Stimulated activated CD4-positive, alpha-beta T cell treated with anti-CD3 and anti-CD28 coated beads, Interleukin-2, amount 100 ng/mL, for 4 hours (primary cell): Measurements from ENCODE around the gene LOC101059915.
"Not testable (repeated sequence)": the region's sequence is repeated elsewhere in the genome, so short reads cannot be mapped to it uniquely, and the experiment has no call there.

Experiments used
- DNase-seq: peaks from one replicate; pipeline ENCODE4 v3.0.0-alpha.2; 2020; ENCODE audit warnings: low read depth

LOC101059915 gene

DNA sequence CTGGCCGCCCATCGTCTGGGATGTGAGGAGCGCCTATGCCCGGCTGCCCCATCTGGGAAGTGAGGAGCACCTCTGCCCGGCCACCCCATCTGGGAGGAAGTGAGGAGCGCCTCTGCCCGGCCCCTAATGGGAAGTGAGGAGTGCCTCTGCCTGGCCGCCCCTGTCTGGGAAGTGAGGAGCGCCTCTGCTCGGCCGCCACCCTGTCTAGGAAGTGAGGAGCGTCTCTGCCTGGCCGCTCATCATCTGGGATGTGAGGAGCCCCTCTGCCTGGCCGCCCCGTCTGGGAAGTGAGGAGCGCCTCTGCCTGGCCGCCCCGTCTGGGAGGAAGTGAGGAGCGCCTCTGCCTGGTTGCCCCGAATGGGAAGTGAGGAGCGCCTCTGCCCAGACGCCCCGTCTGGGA, 8.3 kb downstream of the LOC101059915 start:
- not testable (repeated sequence) for DNase-seq

DNA sequence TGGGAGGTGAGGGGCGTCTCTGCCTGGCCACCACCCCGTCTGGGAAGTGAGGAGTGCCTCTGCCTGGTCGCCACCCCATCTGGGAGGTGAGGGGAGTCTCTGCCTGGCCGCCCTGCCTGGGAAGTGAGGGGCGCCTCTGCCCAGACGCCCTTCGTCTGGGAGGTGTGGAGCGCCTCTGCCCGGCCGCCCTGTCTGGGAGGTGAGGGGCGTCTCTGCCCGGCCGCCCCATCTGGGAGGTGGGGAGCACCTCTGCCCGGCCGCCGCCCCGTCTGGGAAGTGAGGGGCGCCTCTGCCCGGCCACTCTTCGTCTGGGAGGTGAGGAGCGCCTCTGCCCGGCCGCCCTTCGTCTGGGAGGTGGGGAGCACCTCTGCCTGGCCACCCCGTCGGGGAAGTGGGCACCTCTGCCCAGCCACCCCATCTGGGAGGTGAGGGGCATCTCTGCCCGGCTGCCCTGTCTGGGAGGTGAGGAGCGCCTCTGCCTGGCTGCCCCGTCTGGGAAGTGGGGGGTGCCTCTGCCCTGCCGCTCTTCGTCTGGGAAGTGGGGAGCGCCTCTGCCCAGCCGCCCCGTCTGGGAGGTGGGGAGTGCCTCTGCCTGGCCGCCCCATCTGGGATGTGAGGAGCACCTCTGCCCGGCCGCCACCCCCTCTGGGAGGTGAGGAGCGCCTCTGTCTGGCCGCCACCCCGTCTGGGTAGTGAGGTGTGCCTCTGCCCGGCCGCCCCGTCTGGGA, 8.9 kb downstream of the LOC101059915 start:
- DNase-seq, result not testable (repeated sequence)

DNA sequence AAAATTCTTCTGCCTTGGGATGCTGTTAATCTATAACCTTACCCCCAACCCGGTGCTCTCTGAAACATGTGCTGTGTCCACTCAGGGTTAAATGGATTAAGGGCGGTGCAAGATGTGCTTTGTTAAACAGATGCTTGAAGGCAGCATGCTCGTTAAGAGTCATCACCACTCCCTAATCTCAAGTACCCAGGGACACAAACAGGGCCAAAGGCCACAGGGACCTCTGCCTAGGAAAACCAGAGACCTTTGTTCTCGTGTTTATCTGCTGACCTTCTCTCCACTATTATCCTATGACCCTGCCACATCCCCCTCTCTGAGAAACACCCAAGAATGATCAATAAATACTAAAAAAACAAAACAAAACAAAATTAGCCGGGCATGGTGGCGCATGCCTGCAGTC, 9.8 kb downstream of the LOC101059915 start:
- DNase-seq, result not testable (repeated sequence)

DNA sequence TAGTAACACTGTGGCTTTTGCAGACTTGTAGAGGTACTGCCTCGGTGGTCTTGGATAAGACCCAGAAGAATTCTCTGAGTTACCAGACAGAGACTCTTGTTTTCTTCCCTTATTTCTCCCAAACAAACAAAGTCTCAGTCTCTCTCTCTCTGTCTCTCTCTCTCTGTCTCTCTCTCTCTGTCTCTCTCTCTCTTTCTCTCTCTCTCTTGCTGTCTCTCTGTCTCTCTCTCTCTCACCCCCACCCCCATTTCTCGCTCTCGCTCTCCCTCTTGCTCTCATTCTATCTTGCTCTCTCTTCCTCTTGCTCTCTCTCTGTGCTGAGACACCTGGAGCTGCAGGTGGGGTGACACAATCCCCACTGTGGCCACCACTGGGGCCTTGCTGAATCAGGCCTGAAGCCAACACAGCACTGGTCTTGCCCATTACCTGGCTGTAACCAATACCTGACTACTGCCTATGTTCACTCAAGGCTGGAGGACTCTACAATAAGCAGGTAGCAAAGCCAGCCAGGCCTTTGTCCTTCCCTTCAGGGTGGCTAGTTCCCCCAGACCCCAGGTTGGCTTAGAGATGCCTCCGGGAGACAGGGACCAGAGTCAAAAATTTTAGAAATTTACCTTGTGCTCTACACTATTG, 12.3 kb downstream of the LOC101059915 start:
- DNase-seq, result no peak

DNA sequence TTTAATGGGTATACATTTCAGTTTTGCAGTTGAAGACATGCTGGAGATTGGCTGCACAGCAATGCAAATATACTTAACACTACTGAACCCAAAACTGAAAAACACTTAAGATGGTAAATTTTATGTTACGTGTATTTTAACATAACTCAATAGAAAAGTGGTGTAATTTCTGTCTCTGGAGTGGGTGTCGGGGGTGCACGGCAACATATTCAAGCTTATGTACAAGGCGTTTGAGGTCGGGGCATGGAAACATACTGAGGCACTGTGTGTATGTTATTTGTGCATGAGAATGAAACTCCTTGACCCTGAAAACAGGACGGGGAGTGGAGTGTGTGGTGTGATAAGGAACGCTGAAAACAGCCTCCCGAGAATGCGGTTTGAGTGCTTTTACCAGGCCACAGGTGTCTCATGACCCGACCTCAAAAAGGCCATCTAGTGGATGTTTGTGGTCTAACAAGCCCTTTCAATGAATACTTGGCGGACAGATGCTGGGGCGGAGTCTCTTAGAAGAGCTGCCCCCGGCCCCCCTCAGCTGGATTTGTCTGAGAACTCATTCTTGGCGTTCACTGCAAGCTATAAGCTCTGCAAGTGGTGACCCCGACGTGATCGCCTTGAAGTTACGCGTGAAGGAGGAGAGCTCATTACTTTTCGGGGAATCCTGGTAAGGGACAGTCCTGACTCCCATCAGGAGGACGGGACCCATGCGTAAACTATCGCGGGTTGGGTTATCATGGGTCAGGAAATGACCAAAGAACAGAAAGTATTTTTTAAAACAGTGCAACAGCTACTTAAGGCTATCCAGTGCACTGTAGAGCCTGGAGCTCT, 29.5 kb downstream of the LOC101059915 start:
- DNase-seq, result not testable (repeated sequence)

DNA sequence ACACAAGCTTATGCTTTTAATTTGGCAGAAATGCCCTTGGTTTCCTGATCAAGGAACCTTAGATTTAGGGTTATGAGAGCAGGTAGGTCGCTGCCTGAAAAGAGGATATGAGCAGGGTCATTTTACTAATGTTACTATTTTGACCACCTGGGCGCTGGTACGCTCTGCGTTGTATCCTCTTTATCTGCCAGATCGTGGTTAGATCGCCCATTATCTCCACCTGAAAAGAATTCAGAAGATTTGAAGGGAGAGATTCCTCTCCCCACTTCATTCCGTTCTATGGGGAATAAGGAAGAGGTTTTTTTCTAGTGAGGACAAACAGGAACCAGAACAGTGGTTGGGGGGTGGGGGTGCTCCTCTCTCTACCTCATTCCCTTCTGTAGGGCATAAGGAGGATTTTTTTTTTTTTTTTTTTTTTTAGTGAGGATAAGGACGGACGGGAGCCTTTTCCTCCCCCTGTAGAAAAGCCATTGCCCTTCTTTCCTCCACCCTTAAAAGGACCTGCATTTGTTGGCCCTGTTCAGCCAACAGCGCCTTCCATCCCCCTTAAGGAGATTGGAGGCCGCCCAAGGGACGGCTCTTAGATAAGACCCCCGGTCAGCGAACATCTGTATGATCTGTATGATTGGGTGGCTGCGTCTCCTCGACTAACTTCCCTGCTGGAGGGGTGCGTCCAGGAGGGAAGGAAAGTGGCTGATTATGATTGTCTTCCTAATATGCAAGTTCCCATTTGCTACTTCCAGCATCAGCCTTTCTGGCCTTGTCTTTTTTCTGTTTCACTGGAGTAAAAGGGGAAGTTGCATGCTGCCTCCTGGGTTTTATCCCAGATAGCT, 30.3 kb downstream of the LOC101059915 start:
- not testable (repeated sequence) for DNase-seq

- not testable (repeated sequence) for DNase-seq
These were observed 31.1 kb downstream of the LOC101059915 start for GRCh38 chrX:71698299-71699022.

- DNase-seq, result not testable (repeated sequence)
These were observed 31.6 kb downstream of the LOC101059915 start for GRCh38 chrX:71699023-71699344.

- not testable (repeated sequence) for DNase-seq
These were observed 35.5 kb downstream of the LOC101059915 start for GRCh38 chrX:71702853-71703252.

DNA sequence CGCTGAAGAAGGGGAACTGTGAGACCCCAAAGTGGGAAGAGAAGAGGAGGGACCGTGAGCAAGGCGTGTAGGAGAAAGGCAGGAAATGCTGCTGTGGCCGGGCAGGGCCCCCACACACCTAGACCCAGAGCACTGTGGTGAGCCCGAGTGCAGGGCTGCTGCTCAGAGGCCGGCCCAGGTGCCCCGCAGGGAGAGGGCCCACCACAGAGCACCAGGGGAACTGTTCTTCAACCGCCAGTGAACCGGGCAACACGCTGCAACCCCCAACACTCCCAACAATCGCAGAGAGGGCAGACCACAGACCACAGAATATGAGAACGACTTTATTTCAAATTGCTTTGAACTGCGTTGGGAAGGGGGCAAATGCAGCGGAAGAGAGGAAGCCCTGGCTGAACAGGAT, 46.7 kb downstream of the LOC101059915 start:
- not testable (repeated sequence) for DNase-seq

DNA sequence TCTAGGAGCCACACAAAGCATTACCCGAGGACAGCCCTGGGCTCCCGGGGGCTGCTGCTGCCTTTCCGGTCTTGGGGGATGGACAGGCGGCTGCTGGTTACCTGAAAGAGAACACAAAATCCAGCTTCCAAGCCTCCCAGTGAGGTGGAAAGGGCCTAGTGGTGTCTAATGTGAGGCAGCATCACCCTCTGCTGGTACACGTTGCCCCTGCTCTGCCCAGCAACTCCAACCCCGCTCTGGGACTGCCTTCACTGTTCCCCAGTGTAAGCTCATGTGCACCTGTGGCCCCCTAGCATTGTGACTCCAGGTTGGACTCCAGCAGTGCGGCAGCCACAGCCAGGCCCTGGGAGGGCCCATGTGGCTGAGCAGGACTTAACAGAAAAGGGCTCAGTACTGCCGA, 48.2 kb downstream of the LOC101059915 start:
- not testable (repeated sequence) for DNase-seq

DNA sequence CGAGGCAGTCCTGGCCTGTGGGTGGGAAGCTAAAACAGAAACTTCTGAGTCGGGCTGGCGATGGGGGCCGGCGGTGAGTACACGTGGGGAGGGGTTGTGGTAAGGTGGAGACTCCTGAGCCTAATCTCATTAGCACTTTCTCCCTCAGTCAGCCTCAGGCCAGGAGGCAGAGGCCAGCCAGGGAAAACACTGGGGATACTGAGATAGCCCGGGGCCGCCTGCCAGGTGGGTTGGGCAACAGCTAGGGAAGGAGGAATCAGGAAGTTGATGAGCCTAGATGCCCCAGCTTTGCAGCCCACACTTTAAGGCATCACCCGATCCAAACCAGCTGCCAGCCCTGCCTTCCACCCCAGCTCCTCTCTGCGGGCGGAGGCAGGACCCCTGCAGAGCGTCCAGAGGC, 49.0 kb downstream of the LOC101059915 start:
- not testable (repeated sequence) for DNase-seq

GRCh38 chrX:71718185-71718584, 50.8 kb downstream of the LOC101059915 start, which contains the start of gene CXorf49:
CXorf49 (minus strand) TSS chrX:71718285; CDS start chrX:71718151, 134 bp downstream.
- not testable (repeated sequence) for DNase-seq

DNA sequence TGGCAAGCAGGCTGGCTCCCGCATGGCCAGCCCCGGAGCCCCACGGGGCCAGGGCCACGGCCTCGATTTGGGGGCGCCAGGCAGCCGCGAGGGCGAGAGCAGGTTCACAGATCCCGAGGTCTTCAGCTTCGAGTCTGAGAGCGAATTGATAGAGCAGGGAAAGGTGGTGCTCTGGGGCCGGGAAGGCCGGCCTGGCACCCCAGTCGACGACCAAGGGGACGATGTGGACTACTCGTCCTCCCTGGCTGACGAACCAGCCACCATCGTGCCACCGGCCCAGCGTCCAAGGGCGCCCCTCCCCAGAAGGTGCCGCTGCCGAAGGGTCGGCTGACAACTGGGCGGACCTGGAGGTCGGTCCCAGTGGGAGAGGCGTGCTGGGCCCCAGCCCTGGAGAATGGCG, 51.8 kb downstream of the LOC101059915 start:
- not testable (repeated sequence) for DNase-seq

GRCh38 chrX:71720289-71720886, 53.0 kb downstream of the LOC101059915 start:
- DNase-seq, result not testable (repeated sequence)
